HuH-7 (cell line): ENCODE data around the gene DNAH11.
A peak's percentile ranks its signal among the peaks of the same experiment; 100 is the strongest.
"Not testable (repeated sequence)": the region's sequence is repeated elsewhere in the genome, so short reads cannot be mapped to it uniquely, and the experiment has no call there.

Experiments
- DNase-seq: peaks from one replicate; pipeline ENCODE4 v3.0.0; 2011; ENCODE audit warnings: low spot score

Gene DNAH11

DNA sequence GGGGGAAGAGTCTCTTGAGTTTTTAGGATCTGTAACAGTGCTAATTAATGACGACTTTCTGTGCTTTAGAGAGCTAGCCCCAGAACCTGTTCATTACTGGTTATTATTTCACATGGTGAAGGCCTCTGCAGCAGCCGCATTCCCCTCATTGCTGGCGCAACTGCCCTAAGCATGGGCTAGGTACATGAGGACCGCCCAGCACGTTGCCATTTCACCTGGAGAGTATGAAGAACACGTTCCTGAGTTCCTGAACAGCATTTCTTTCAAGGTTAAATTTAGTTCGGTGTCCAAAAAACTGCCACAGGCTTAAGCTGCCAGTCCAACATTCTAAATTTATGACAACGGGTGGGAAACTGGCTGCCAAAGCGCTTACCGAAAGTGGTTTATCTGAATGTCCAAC is 177.0 kb downstream of the DNAH11 start:
- DNase-seq: no peak

DNA sequence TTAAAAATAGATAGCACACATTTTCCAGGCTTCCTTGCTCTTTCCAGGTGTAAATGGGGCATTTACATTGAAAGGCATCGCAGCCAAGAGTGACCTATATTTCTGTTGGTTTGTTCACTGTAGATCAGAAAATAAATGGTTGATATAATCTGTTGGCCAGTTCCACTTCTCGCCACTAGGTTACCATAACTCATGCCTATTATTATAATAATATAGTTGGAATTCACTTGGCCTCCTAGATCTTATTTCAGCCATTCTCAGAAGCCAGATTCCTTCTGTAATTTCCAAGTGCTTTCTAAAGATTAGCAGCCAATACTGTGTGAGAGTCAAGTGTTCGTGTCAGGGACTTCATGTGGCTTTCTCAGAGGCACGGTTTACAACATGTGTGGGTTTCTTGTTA is 179.5 kb downstream of the DNAH11 start:
- no peak for DNase-seq

GRCh38 chr7:21724562-21724961 is 181.7 kb downstream of the DNAH11 start:
- no peak for DNase-seq

GRCh38 chr7:21730399-21730798 is 187.6 kb downstream of the DNAH11 start:
- DNase-seq: no peak

GRCh38 chr7:21731977-21732376 is 189.1 kb downstream of the DNAH11 start:
- no peak for DNase-seq

- DNase-seq: not testable (repeated sequence)
These were observed 190.1 kb downstream of the DNAH11 start for GRCh38 chr7:21732956-21733355.

- DNase-seq: no peak
These were observed 191.0 kb downstream of the DNAH11 start for GRCh38 chr7:21733837-21734236.

DNA sequence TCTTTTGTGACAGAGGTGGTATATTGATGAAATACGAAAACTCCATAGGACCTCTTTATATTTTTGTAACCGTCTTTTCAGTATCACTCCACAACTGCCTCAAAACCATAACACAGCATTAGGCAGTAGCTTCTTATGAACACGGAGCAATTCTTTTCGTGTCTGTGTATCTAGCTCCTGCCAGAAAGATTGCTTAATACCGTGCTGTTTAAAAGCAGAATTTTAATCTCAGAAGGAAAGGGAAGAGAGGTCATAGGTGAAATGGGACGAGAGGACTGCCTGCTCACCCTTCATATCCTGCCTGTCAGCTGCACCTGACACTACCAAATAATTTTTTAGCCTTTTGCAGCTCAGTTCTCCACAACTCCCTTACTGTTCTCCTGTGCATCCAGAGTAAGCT is 200.7 kb downstream of the DNAH11 start:
- DNase-seq: no peak

GRCh38 chr7:21746949-21747348 is 204.1 kb downstream of the DNAH11 start:
- no peak for DNase-seq

DNA sequence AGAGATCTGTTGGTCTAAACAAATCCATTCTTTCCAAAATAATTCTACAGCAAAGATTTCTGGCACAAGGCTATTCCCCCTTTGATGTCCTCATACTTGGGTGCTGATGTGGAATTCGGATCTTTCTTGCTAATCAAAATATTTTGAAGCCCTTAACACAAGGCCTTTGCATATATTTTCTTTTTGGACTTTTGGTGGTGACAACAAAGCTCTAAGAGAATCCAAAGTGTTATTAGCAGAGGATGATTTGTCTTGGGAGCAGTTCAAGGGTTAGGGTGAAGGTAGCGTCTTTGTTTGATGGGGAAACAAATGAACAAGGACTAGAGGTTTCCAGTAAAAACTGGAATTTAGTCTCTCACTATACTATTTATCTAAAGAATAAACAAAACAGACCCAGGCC is 205.0 kb downstream of the DNAH11 start:
- DNase-seq: no peak

GRCh38 chr7:21749378-21749777 is 206.5 kb downstream of the DNAH11 start:
- DNase-seq: no peak

DNA sequence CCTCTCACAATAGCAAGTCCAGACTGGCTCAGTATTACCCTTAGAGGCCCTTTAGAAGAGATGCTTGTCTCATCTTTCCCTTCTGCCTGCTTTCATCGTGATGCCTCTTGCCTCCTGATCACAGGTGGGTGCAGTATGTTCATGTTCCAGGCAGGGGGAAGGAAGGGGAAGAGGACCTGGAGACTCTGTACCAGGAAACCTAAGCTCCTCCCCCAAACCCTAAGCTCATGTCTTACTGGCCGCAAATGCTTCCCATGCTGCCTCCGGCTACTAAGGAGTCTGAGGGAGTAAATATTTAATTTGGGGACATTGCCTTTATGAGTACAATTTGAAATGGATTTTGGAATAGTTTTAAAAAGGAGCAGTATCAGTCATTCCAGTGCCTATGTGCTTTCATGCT is 210.2 kb downstream of the DNAH11 start:
- DNase-seq: no peak

DNA sequence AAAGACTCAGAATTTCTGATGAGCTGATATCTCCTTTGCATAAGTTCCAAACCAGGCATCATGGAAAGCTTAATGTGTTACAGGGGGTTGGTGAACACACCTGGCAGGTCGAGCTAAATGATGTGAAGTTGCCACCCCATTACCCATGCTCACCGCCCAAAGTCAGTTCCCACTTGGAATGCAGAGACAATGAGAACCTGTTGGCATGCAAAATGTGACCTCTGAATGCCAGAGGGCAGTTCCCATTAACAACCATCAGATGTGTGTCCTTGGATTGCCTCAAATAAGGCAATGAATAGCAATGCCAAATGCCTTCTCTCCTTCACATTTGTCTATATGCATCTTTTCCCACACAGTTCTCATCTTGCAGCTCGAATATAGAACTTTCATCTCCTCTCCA is 212.1 kb downstream of the DNAH11 start:
- DNase-seq: no peak

GRCh38 chr7:21757537-21758282 is 214.9 kb downstream of the DNAH11 start:
- DNase-seq: no peak

DNA sequence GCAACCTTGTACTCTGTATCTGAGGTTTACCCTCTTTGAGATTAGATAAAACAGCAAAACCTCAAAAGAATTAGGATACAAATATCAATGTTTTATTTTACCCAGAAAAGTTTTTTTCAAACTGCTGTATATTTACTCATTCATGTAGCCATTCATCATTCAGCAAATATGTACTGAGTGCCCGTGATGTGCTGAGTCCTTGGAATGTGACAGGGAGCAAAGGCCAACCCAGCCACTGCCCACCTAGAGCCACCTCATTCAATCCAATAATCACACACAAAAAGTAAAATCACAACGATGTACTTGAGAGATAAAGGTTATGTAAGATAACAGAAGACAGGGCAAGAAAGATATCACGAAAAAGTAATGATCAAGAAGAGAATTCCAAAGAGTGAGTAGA is 215.4 kb downstream of the DNAH11 start:
- no peak for DNase-seq

GRCh38 chr7:21762469-21762868 is 219.6 kb downstream of the DNAH11 start:
- DNase-seq: no peak

DNA sequence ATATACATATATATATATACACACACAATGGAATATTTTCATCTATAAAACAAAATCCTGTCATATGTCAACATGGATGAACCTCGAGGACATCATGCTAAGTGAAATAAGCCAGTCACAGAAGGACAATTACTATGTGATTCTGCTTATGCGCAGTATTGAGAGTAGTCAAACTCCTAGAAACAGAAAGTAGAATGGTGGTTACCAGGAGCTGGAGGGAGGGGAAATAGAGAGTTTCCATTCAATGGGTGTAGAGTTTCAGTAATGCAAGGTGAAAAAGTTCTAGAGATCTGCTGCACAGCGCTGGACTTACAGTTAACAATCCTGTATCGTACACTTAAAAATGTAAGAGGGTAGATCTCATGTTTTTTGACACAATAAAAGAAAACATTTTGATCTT is 221.0 kb downstream of the DNAH11 start:
- no peak for DNase-seq

GRCh38 chr7:21766218-21766617 is 223.4 kb downstream of the DNAH11 start:
- DNase-seq: no peak

GRCh38 chr7:21767300-21767900 is 224.6 kb downstream of the DNAH11 start:
- peak; percentile 66 for DNase-seq

DNA sequence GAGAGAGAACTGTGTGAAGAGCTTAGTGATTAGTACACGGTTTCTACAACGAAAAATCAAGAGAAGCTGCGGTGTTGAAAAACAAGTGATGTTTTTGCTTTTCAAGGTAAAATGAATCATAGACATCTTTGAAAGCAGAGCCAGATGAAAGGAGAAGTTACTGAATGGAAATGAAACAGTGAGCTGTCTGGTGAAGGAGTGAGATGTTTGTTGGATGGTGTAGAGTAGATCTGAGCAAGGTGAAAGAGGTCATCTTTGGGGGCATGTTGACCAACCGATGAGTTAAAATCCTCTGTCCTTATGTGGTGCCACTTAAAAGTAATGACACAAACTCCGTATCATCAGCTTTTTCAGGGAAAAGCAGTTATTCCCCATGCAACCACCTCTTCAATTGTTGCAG is 225.4 kb downstream of the DNAH11 start:
- no peak for DNase-seq

DNA sequence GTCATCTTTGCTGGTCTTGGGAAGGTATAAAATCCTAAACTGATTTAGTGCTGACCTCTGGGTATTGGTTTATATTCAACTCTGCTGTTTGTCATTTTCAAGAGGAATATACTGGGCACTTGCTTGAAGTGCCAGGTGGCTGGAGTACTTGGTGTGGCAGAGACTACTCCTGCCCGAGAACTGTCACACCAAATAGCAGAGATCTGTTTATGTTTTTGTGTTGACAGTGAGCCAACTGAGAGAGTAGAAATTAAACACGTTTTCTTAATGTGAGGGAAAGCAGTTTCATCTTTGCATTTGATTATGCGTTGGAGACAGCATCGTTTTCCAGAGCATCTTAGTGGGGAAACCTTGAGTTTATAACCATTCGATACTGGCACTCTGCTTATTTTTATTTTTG is 228.4 kb downstream of the DNAH11 start:
- DNase-seq: no peak

GRCh38 chr7:21771906-21772610 is 229.2 kb downstream of the DNAH11 start:
- DNase-seq: no peak

DNA sequence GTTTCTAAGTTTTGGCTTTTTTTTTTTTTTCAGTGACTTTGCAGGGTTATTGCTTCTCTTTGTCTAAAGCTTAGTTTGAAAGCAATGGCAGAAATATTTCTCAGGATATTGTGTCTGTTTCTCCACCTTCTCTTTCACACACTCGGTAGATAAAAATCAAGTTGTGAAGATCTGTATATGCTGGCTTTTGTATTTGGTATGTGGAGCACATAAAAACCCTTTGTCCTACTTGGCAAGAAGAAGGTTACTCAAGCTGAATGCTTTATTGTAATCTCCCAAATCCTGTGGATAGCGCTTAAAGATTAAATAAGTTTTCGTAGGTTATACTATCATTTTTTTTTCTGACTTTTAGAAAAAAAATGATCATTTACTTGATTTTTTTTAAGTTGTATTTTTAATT is 230.5 kb downstream of the DNAH11 start:
- DNase-seq: no peak
